ENCODE results near the gene DNM1.

DNM1 gene

GRCh38 chr9:128203024-128203706 is at the start of gene DNM1:
DNM1 (plus strand) TSS chr9:128203379; CDS start chr9:128203471, 92 bp downstream.
- peak; percentile 58 for DNase-seq

DNA sequence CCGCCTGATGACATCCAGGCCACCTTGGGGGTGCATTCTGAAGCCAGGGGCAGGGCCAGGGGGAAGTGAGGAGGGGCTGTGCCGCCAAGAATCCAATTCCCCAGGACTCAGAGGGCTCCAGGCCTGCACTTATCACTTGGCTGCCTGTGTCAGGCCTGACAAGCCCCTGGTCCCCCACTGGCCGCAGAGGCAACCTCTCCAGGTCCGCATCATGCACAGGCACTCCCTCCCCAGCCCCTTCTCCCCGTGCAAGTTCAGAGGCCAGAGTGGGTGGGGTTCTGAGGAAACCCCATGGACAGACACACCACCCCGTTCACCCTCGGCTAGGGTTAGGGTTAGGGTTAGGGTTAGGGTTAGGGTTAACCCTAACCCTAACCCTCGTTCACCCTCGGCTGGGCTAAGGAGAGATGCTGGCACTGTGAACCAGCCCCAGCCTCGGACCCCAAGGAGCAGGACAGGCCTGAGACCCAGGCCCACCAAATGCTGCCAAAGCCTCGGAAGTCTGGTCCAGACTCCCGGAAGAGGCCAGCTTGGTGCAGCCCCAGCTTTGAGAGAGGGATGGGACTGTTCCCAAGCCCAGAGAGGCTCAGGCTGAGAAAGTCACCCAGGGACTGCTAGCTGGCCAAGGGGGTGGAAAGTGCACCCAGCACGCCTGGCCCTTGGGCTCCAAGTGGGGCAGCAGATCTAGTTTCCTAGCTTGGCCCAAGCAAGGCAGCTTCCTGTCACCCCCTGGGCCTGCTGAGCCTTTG is 49.1 kb upstream of the DNM1 start:
- DNase-seq: no peak

- DNase-seq: no peak
These were observed 47.3 kb upstream of the DNM1 start for GRCh38 chr9:128155736-128156500.

GRCh38 chr9:128159522-128159783 is 43.7 kb upstream of the DNM1 start:
- no peak for DNase-seq

- peak; percentile 90 for DNase-seq
These were observed 43.2 kb upstream of the DNM1 start, which contains the start of gene BBLN for GRCh38 chr9:128159784-128160602. BBLN (plus strand) TSS chr9:128160265; CDS start chr9:128160408, 143 bp downstream.

DNA sequence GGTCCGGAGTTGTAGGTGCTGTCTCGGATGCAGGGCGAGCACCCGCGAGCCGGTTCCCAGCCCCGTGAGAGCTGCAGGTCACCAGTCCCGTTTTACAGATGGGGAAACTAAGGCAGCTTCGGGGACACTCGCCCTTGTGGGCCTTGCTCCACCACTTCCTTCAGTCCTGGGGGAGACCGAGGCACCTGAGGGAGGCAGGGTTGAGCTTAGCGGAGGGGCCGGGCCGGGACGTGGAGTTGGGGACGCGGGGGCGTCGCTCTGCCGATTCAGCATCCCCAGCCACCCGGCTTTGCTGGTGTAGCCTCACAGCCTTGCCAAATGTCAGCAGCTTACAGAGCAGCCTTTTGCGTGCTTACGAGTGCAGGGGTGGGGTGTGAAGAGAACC is 42.6 kb upstream of the DNM1 start:
- DNase-seq: no peak

DNA sequence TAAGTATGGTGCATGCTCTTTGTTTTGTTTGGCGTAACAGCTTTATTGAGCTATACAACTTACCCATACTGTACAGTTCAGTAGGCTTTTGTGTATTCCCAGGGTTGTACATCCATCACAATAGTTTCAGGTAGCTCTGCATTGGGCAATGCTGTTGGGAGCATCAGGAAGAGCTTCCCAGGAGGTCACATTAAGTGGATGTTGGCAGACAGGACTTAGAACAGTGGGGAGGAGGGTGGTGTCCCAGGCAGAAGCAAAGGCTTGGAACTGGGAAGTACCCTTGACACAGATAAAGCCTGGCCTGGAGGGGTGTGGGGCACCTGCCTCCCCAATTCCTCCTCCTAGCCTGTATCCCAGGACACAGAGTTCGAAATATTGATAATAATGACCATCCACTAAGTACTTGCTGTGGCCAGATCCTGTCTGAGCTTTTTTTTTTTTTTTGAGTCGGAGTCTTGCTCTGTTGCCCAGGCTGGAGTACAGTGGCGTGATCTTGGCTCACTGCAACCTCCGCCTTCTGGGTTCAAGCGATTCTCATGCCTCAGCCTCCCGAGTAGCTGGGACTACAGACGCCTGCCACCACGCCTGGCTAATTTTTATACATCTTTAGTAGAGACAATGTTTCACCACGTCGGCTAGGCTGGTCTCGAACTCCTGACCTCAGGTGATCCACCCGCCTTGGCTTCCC is 41.8 kb upstream of the DNM1 start:
- no peak for DNase-seq

- no peak for DNase-seq
These were observed 40.8 kb upstream of the DNM1 start for GRCh38 chr9:128162215-128163026.

DNA sequence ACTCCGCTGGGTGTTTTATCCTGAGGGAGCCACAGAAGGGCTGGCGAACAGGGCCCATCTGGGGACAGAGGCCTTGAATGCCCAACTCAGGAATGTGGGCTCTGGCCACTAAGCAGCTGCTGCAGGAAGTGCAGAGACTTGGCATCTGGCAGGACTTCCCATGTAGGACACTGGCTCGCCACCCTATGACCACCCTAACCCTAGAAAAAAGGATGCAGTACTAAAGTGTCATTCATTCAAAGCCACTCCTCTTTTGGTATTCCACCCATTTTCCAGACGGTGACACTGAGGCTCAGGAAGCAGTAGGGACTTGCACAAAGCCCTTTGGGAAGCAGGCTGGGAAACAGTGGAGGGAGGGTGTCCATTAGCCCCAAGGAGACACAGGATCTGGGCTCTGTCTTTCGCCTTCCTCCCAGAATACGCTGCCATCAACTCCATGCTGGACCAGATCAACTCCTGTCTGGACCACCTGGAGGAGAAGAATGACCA is 40.1 kb upstream of the DNM1 start:
- DNase-seq: no peak

- DNase-seq: no peak
These were observed 39.5 kb upstream of the DNM1 start for GRCh38 chr9:128163523-128164306.

GRCh38 chr9:128164307-128164885 is 38.8 kb upstream of the DNM1 start:
- no peak for DNase-seq

DNA sequence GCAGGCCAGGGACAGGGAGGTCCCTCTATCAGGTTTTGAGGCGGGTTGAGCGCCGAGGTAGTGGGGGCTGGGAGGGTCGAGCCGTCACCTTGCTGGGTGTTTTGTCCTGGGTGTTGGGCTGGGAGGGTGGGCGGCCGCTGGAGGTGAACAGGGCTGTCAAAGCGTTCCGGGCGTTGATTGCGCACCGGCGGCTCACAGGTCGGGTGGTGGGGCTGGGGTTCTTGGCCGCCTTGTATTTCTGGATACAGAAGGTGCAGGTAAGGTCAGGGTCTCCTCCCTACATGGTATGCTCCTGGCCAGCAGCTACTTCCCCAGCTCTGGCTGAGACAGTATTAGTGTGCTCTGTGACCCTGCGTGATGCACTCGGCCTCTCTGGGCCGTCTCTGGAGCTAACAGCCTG is 37.0 kb upstream of the DNM1 start:
- no peak for DNase-seq

GRCh38 chr9:128167209-128167608 is 36.0 kb upstream of the DNM1 start:
- DNase-seq: no peak

- DNase-seq: no peak
These were observed 34.4 kb upstream of the DNM1 start for GRCh38 chr9:128168731-128169308.

DNA sequence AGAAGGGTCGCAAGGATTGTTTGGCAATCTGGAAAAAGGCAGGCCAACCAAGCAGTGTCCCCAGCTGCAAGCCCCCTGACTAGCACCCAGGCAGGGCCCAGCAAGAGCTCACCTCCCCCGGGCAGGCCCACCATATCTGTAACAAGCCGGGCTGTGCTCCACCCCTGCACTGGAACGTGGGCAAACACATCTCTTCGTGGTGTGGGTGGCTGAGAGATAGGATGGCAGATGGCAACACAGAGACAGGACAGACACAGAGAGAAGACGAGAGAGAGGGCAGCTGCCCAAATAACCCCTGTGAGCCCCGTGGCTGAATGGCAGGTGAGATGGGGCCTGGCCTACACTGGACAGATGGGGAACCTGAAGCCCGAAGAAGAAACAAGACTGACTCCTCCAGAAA is 33.7 kb upstream of the DNM1 start:
- no peak for DNase-seq

DNA sequence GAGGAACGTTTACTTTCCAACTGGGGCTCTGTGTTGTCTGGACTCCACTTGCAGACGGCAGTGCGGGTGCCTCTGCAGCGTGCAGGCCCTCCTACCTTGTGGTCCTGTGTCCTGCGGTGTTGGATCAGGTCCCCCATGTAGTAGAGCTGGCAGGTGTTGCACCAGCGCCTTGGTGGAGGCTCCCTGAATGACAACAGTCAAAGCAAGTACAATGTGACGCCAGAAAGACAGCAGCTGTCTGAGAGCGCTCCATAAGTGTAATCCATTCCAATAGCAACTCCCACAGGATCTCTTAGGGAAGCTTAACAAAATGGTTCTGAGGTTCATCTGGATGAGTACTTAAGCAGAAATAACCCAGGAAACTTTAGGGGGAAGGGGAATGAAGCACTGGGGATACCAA is 33.3 kb upstream of the DNM1 start:
- no peak for DNase-seq

DNA sequence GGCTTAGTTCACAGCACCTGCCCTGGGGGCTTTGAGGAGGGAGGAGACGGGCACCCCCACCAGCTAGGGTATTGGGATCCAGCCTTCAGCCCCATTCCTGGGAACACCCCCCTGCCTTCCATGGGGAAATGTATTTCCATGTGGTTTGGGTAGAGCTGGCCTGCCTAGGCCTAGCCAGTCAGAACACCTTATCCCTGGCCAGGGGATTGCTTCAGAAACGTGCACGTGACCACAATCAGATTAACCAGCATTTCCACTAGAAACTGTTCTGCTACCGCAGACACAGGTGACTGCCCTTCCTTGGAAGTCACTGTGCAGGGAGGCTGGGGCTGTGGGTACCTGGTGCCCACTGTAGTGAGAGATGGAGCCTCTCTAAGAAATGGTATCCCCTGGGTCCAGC is 29.1 kb upstream of the DNM1 start:
- no peak for DNase-seq

DNA sequence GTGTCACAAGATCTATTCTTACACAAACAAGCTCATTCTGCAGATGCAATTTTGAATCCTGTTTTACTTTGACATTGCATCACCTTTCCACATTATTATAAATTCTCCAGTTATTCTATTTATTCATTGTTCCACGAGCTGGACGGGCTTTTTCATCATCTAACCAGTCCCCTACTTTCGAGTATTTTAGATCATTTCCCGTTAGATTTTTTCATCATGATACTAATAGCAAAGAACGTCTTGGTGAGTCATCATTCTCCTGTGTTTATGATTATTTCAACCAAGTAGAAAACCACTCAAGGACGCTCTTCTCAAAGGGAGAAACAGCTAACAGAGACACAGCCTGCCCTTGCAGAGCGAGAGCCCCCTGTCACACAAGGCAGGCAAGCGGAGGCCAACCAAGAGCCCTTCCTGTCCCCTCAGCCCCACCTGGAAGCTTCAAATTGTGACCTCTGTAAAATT is 28.0 kb upstream of the DNM1 start:
- DNase-seq: no peak

GRCh38 chr9:128175726-128176125 is 27.5 kb upstream of the DNM1 start:
- DNase-seq: no peak
